Keratinocyte (primary cell): Measurements from ENCODE around the gene MACF1.

Experiments used
- CTCF ChIP-seq, 3 experiments: IDR thresholded peaks in 1 of 3; conservative IDR thresholded peaks in 1 of 3; optimal IDR thresholded peaks in 1 of 3; 2 replicates in 2 of 3; 3 replicates in 1 of 3; pipeline versions ENCODE3 to v1.5.1; 2011; ENCODE audit warnings: low read length in 3 of 3, mild to moderate bottlenecking in 3 of 3, moderate library complexity in 2 of 3, control low read depth in 1 of 3, inconsistent platforms in 1 of 3; ENCODE audit not compliant: insufficient read depth in 2 of 3; ENCODE audit errors: extremely low read depth in 1 of 3
- EZH2 ChIP-seq: IDR thresholded peaks from one replicate; pipeline ENCODE4 v1.6.1; 2012; ENCODE audit warnings: inconsistent platforms, mild to moderate bottlenecking, low read length, moderate library complexity

- TF ChIP-seq CTCF (optimal IDR thresholded peaks at IDR 0.05 in 1 of 3, IDR thresholded peaks at IDR 0.05 in 1 of 3, conservative IDR thresholded peaks at IDR 0.05 in 1 of 3; ENCODE audit: extremely low read depth in 1 of 3, insufficient read depth in 2 of 3, low read length in 3 of 3): no peak
- TF ChIP-seq EZH2: no peak
These were observed 300.8 kb downstream of the MACF1 start for GRCh38 chr1:39505289-39505688.
